T-cell (primary cell): ENCODE measurements around the gene KIF1A. TPM values are rescaled to one million over a fixed set of nuclear protein-coding genes. Genes with fewer than 3 reads are reported as not detected.

Experiments used
- ATAC-seq, 4 experiments: fragments of 200-7000 bp in 3 of 4; fragments of 150-1000 bp in 1 of 4; cut with Tn5 transposase; replicated peaks in 1 of 4; 1 replicate in 3 of 4; 2 replicates in 1 of 4; pipeline ENCODE4 v1.10.0; 2021; ENCODE audit warnings: moderate library complexity in 3 of 4, mild to moderate bottlenecking in 2 of 4, moderate number of reproducible peaks in 1 of 4
- CTCF ChIA-PET, 2 donors: fragments of 300-600 bp; sonication (Branson Sonifier 250); formaldehyde crosslinking; loops; one replicate each; lab custom pipeline; 2022; ENCODE audit warnings: antibody characterized with exemption in 2 of 2; lab: Charles Lee
- POLR2A ChIA-PET, 2 donors: fragments of 300-600 bp; sonication (Branson Sonifier 250); formaldehyde crosslinking; loops; one replicate each; lab custom pipeline; 2022; ENCODE audit warnings: antibody characterized with exemption in 2 of 2; lab: Charles Lee
- DNase-seq, 35 experiments: peaks; one replicate each; pipeline versions ENCODE4 v3.0.0 to v3.0.0-alpha.2; 2013 to 2023
- H3K27ac ChIP-seq: one replicate; pipeline ENCODE4 v1.5.1; 2013; ENCODE audit warnings: low read length
- H3K27me3 ChIP-seq, 2 experiments: replicated peaks in 1 of 2; 1 replicate in 1 of 2; 2 replicates in 1 of 2; pipeline versions ENCODE4 v1.6.1 to v1.7.0; 2013; ENCODE audit warnings: low read length in 1 of 2, mixed read lengths in 1 of 2; ENCODE audit not compliant: control insufficient read depth in 2 of 2, insufficient read depth in 2 of 2; ENCODE audit errors: extremely low read depth in 1 of 2
- H3K36me3 ChIP-seq, 2 donors: 1 replicate in 1 of 2; 2 replicates in 1 of 2; pipeline versions ENCODE4 v1.6.1 to v1.7.0; 2013; ENCODE audit warnings: low read length in 1 of 2; ENCODE audit not compliant: control insufficient read depth in 2 of 2, insufficient read depth in 1 of 2; ENCODE audit errors: extremely low read depth in 1 of 2
- H3K4me1 ChIP-seq, 2 experiments: 1 replicate in 1 of 2; 2 replicates in 1 of 2; pipeline versions ENCODE4 v1.6.1 to v1.7.0; 2013; ENCODE audit warnings: low read length in 2 of 2, mixed read lengths in 1 of 2; ENCODE audit not compliant: insufficient read depth in 2 of 2, control insufficient read depth in 1 of 2; ENCODE audit errors: extremely low read depth in 1 of 2
- H3K4me3 ChIP-seq, 2 donors: 1 replicate in 1 of 2; 2 replicates in 1 of 2; pipeline versions ENCODE4 v1.5.1 to v1.7.0; 2013; ENCODE audit warnings: mild to moderate bottlenecking in 2 of 2, low read length in 1 of 2, moderate library complexity in 1 of 2; ENCODE audit not compliant: control insufficient read depth in 1 of 2; ENCODE audit errors: extremely low read depth in 1 of 2
- H3K9me3 ChIP-seq: 2 replicates; pipeline ENCODE4 v1.7.0; 2013
- H3K27ac Mint-ChIP-seq, 2 donors: one replicate each; pipeline ENCODE4 v1.8.0; 2020 to 2021; ENCODE audit warnings: mild to moderate bottlenecking in 2 of 2, mixed read lengths in 2 of 2
- H3K27me3 Mint-ChIP-seq, 2 donors: one replicate each; pipeline ENCODE4 v1.8.0; 2021 to 2022; ENCODE audit warnings: mixed read lengths in 2 of 2
- H3K36me3 Mint-ChIP-seq: one replicate; pipeline ENCODE4 v1.8.0; 2021; ENCODE audit warnings: mixed read lengths
- H3K4me1 Mint-ChIP-seq, 3 donors: one replicate each; pipeline ENCODE4 v1.8.0; 2020 to 2022; ENCODE audit warnings: mixed read lengths in 3 of 3, mild to moderate bottlenecking in 1 of 3
- H3K4me3 Mint-ChIP-seq, 3 donors: one replicate each; pipeline ENCODE4 v1.8.0; 2020 to 2022; ENCODE audit warnings: mild to moderate bottlenecking in 3 of 3, mixed read lengths in 3 of 3, moderate library complexity in 3 of 3
- H3K9me3 Mint-ChIP-seq, 3 donors: one replicate each; pipeline ENCODE4 v1.8.0; 2020 to 2022; ENCODE audit warnings: mixed read lengths in 3 of 3
- WGBS: methylation state at CpG from one replicate; pipeline ENCODE4 v1.1.5; 2013; ENCODE audit warnings: missing lambda C conversion rate; ENCODE audit not compliant: insufficient coverage; 5-methylcytosine and 5-hydroxymethylcytosine counted together
- total RNA-seq, 35 experiments: library from RNA in 6 of 35; stranded (reverse) in 6 of 35; fragments of 120-200 nt in 1 of 35; gene quantifications; one replicate each; pipeline versions ENCODE4 v1.2.1 to v1.2.4 and lab custom pipeline; 2013 to 2026

Gene KIF1A
- total RNA-seq, 5 donors from 2014 or later (not counting 1 experiment from before 2014, with no cell fraction given): 0.43 to 0.58 (median 0.51) TPM; not detected in 2

- Mint-ChIP-seq H3K4me3 (no peak overlapping the region), H3K27me3 (peaks cover 7 to 11% of the 10 kb centered on the region in 2 donors), H3K36me3 (no peaks in the 10 kb centered on the region), H3K4me1 (peaks cover 0 to 6% (median 6%) of the 10 kb centered on the region in 3 donors), H3K9me3 (no peaks in the 10 kb centered on the region), H3K27ac (no peak overlapping the region)
- H3K27ac ChIP-seq: no peak overlapping the region
- no peaks in the 10 kb centered on the region for H3K36me3 ChIP-seq
- CTCF ChIA-PET: no interaction called here
- H3K9me3 ChIP-seq: no peaks in the 10 kb centered on the region
- POLR2A ChIA-PET: no interaction called here
- H3K27me3 ChIP-seq: peaks cover 12 to 30% of the 10 kb centered on the region in 2 experiments
- no peak for ATAC-seq
- H3K4me1 ChIP-seq: peaks cover 3 to 15% of the 10 kb centered on the region in 2 experiments
- WGBS: 89% methylated on average over 6 of the region's 6 CpGs
- no peak overlapping the region for H3K4me3 ChIP-seq
- DNase-seq: no peak
Measured at GRCh38 chr2:240834377-240834975, 14.5 kb upstream of the KIF1A start.

- POLR2A ChIA-PET: no interaction called here
- H3K4me3 ChIP-seq: no peak overlapping the region
- CTCF ChIA-PET: no interaction called here
- H3K4me3 Mint-ChIP-seq: no peak overlapping the region
- peak overlapping the region in 1 of 2 donors; percentile 16 for H3K27ac Mint-ChIP-seq
- H3K27me3 Mint-ChIP-seq: peaks cover 11 to 15% of the 10 kb centered on the region in 2 donors
- 88% methylated on average over 4 of the region's 8 CpGs for WGBS
- ATAC-seq: no peak
- no peaks in the 10 kb centered on the region for H3K36me3 ChIP-seq
- peaks cover 3 to 15% of the 10 kb centered on the region in 2 experiments for H3K4me1 ChIP-seq
- no peak overlapping the region for H3K27ac ChIP-seq
- H3K4me1 Mint-ChIP-seq: peaks cover 0 to 6% (median 6%) of the 10 kb centered on the region in 3 donors
- no peak for DNase-seq
- H3K27me3 ChIP-seq: peaks cover 16 to 24% of the 10 kb centered on the region in 2 experiments
- H3K9me3 ChIP-seq: no peaks in the 10 kb centered on the region
- no peaks in the 10 kb centered on the region for H3K9me3 Mint-ChIP-seq
- H3K36me3 Mint-ChIP-seq: no peaks in the 10 kb centered on the region
Measured at GRCh38 chr2:240833724-240834285, 13.8 kb upstream of the KIF1A start.

GRCh38 chr2:240832921-240833494 lies 13.0 kb upstream of the KIF1A start:
- Mint-ChIP-seq H3K4me1 (peaks cover 0 to 6% (median 6%) of the 10 kb centered on the region in 3 donors), H3K9me3 (no peaks in the 10 kb centered on the region), H3K27me3 (peaks cover 8 to 19% of the 10 kb centered on the region in 2 donors), H3K36me3 (no peaks in the 10 kb centered on the region), H3K27ac (no peak overlapping the region), H3K4me3 (no peak overlapping the region)
- WGBS: 86% methylated on average over 13 of the region's 13 CpGs
- H3K36me3 ChIP-seq: no peaks in the 10 kb centered on the region
- POLR2A ChIA-PET: no interaction called here
- no peak for DNase-seq
- no peak overlapping the region for H3K4me3 ChIP-seq
- H3K27me3 ChIP-seq: peaks cover 20 to 28% of the 10 kb centered on the region in 2 experiments
- ATAC-seq: no peak
- no peaks in the 10 kb centered on the region for H3K9me3 ChIP-seq
- H3K27ac ChIP-seq: no peak overlapping the region
- CTCF ChIA-PET: no interaction called here
- H3K4me1 ChIP-seq: peaks cover 3 to 15% of the 10 kb centered on the region in 2 experiments

DNA sequence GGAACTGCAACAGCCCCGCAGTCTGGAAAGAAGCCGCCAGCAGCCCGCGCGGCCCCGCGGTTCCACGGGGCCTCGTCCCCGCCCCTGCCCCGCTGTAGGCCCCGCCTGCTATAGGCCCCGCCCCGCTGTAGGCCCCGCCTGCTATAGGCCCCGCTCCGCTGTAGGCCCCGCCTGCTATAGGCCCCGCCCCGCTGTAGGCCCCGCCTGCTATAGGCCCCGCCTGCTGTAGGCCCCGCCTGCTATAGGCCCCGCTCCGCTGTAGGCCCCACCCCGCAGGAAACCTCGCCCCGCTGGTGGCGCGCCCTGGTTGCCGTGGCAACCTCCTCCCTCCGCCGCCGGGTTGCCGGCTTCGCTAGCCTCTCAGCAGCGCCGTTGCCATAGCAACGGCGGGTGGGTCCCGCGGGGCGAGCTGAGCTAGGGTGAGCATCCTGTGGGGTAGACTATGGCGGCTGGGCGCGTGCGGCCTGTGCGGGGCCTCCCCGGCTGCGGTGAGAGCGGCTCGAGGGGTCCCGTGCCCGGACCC lies 12.2 kb upstream of the KIF1A start:
- peaks cover 8 to 26% of the 10 kb centered on the region in 2 donors for H3K27me3 Mint-ChIP-seq
- ChIA-PET POLR2A (no interaction called here), CTCF (no interaction called here)
- 1% methylated on average over 53 of the region's 54 CpGs for WGBS
- no peaks in the 10 kb centered on the region for H3K9me3 Mint-ChIP-seq
- no peaks in the 10 kb centered on the region for H3K36me3 Mint-ChIP-seq
- no peak overlapping the region for H3K27ac ChIP-seq
- ATAC-seq: peak; percentile 90 to 95 (median 93)
- H3K4me3 ChIP-seq: peak overlapping the region in 1 of 2 donors; percentile 39
- H3K27me3 ChIP-seq: peaks cover 19 to 31% of the 10 kb centered on the region in 2 experiments
- peaks cover 3 to 15% of the 10 kb centered on the region in 2 experiments for H3K4me1 ChIP-seq
- no peaks in the 10 kb centered on the region for H3K36me3 ChIP-seq
- DNase-seq: peak; percentile 98 to 99 (median 99)
- no peaks in the 10 kb centered on the region for H3K9me3 ChIP-seq
- peak overlapping the region; percentile 56 to 67 (median 59) for H3K4me3 Mint-ChIP-seq
- H3K27ac Mint-ChIP-seq: no peak overlapping the region
- H3K4me1 Mint-ChIP-seq: peaks cover 0 to 6% (median 6%) of the 10 kb centered on the region in 3 donors

DNA sequence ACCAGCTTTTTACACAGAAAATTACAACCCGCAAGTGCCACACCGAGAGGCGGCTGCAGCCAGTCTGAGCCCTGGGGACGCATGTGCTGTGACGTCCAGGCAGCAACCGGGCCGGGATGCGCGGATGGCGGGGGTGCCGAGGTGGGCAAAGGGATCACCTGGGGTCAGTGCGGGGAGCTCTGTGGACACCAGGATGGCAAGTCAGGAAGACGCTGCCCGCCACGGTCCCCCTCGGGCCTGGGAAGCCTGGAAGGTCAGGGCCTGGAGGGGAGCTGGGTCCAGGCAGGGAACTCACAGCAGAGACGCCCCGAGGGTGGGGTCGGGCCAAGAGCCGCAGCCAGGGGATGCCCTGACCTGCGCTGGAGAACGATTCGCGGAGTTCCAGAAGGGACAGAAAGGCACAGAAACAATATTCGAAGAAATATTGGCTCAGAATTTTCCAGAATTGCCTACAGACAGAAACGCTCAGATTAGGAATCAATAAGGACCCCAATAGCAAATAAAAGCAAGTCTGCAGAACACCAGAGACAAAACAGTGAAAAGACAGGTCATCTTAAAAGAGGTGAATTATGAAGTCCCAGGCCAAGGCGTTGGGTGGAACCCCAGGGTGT lies 11.7 kb upstream of the KIF1A start:
- H3K4me3 ChIP-seq: peak overlapping the region; percentile 25 to 39
- peak in 1 of 35 experiments; percentile 22 for DNase-seq

DNA sequence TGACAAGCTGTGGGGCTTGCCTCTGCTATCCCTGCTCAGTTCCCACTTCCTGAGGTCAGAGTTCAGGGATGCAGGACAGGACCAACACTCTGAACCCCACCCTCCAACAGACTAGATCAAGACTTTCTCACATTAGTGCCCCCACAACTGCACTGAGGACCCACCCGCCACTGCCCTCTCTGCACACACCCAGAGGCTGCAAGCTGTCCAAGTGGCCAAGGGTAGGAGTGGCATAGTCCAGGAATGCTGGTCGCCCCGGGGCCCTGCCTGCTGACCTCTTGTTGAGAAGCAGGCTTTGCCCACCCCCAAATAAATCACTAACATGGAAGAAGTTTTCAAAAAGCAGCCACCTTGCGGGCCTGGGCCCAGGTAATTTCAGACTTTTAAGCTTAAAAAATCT lies 5.5 kb upstream of the KIF1A start:
- DNase-seq (no peak), ATAC-seq (no peak)
- Histone ChIP-seq H3K27ac (no peak overlapping the region), H3K9me3 (no peaks in the 10 kb centered on the region), H3K36me3 (no peaks in the 10 kb centered on the region), H3K4me1 (peaks cover 0 to 8% of the 10 kb centered on the region in 2 experiments), H3K27me3 (peaks cover 23 to 66% of the 10 kb centered on the region in 2 experiments), H3K4me3 (no peak overlapping the region)
- ChIA-PET POLR2A (no interaction called here), CTCF (no interaction called here)
- 89% methylated on average over 1 of the region's 4 CpGs for WGBS
- peaks cover 56 to 85% of the 10 kb centered on the region in 2 donors for H3K27me3 Mint-ChIP-seq
- no peak overlapping the region for H3K4me3 Mint-ChIP-seq
- peaks cover 9 to 12% (median 9%) of the 10 kb centered on the region in 3 donors for H3K4me1 Mint-ChIP-seq
- H3K9me3 Mint-ChIP-seq: peaks cover 0 to 5% (median 0%) of the 10 kb centered on the region in 3 donors
- H3K27ac Mint-ChIP-seq: peak overlapping the region in 1 of 2 donors; percentile 12
- H3K36me3 Mint-ChIP-seq: no peaks in the 10 kb centered on the region

More for the DNA sequence above, 11.7 kb upstream of the KIF1A start:
- Histone ChIP-seq H3K27ac (no peak overlapping the region), H3K36me3 (no peaks in the 10 kb centered on the region), H3K27me3 (peaks cover 16 to 31% of the 10 kb centered on the region in 2 experiments), H3K9me3 (no peaks in the 10 kb centered on the region), H3K4me1 (peaks cover 3 to 15% of the 10 kb centered on the region in 2 experiments)
- 20% methylated on average over 20 of the region's 27 CpGs for WGBS
- peaks cover 0 to 6% (median 6%) of the 10 kb centered on the region in 3 donors for H3K4me1 Mint-ChIP-seq
- H3K27me3 Mint-ChIP-seq: peaks cover 8 to 31% of the 10 kb centered on the region in 2 donors
- ChIA-PET POLR2A (no interaction called here), CTCF (no interaction called here)
- no peaks in the 10 kb centered on the region for H3K36me3 Mint-ChIP-seq
- H3K27ac Mint-ChIP-seq: no peak overlapping the region
- H3K4me3 Mint-ChIP-seq: peak overlapping the region; percentile 56 to 67 (median 59)
- no peaks in the 10 kb centered on the region for H3K9me3 Mint-ChIP-seq
- no peak for ATAC-seq
